ENCODE results near the gene DEFB132.
A peak's percentile ranks its signal among the peaks of the same experiment; 100 is the strongest.
"Not testable (repeated sequence)": the region's sequence is repeated elsewhere in the genome, so short reads cannot be mapped to it uniquely, and the experiment has no call there.

DEFB132 gene

DNA sequence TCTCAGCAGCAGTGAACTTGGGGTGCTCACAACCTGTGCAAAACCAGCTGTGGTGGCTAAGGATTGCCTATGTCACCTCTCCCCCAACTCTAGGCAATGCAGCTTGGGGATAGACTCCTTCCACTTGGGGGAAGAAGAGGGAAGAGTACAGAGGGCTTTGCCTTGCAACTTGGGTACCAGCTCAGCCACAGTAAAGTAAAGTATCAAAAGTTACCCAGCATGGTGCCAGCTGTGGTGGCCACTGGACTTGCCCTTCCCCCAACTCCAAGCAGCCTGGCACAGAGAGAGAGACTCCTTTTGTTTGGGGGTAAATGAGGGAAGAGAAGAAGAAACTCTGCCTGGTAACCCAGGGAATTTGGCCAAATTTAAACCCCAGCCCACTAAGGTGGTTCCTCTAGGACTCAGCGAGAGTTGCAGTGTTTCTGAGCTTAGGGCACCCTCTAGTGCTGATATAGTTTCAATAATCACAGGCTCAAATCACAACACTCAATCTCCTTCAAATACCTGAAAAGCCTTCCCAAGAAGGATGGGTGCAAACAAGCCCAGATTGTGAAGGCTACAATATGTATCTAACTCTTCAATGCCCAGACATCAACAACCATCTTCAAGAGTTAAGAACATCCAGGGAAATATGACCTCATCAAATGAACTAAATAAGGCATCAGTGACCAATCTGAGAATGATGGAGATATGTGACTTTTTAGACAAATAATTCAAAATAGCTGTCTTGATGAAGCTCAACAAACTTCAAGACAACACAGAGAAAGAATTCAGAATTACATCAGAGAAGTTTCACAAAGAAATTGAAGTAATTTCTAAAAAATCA lies 38.0 kb upstream of the DEFB132 start:
- Histone ChIP-seq H3K79me2 (ENCODE audit: control insufficient read depth, low read length) (no peaks in the 10 kb centered on the region), H3K27ac (ENCODE audit: low read depth, low read length) (no peak overlapping the region), H3K4me3 (ENCODE audit: low read length) (no peak overlapping the region), H3K4me1 (ENCODE audit: control insufficient read depth, low read length) (no peaks in the 10 kb centered on the region), H3K9me2 (replicated peaks; ENCODE audit: control insufficient read depth, low read length) (no peaks in the 10 kb centered on the region), H3K4me2 (ENCODE audit: low read length) (no peak overlapping the region), H4K20me1 (ENCODE audit: control insufficient read depth, insufficient read depth, low read depth, low read length) (no peaks in the 10 kb centered on the region), H3K9me3 (ENCODE audit: control insufficient read depth, insufficient read depth, low read length) (no peaks in the 10 kb centered on the region), H3F3A (ENCODE audit: control insufficient read depth, insufficient read depth) (no peaks in the 10 kb centered on the region), H3K27me3 (ENCODE audit: control insufficient read depth, low read length) (peaks cover 35% of the 10 kb centered on the region), H3K36me3 (ENCODE audit: control insufficient read depth, low read length) (no peaks in the 10 kb centered on the region)
- TF ChIP-seq, protein P1, sequence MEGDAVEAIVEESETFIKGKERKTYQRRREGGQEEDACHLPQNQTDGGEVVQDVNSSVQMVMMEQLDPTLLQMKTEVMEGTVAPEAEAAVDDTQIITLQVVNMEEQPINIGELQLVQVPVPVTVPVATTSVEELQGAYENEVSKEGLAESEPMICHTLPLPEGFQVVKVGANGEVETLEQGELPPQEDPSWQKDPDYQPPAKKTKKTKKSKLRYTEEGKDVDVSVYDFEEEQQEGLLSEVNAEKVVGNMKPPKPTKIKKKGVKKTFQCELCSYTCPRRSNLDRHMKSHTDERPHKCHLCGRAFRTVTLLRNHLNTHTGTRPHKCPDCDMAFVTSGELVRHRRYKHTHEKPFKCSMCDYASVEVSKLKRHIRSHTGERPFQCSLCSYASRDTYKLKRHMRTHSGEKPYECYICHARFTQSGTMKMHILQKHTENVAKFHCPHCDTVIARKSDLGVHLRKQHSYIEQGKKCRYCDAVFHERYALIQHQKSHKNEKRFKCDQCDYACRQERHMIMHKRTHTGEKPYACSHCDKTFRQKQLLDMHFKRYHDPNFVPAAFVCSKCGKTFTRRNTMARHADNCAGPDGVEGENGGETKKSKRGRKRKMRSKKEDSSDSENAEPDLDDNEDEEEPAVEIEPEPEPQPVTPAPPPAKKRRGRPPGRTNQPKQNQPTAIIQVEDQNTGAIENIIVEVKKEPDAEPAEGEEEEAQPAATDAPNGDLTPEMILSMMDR (IDR thresholded peaks at IDR 0.05; ENCODE audit: low read depth, low read length, poor library complexity, severe bottlenecking): peak; percentile 49
- no peak for TF ChIP-seq EZH2phosphoT487 (IDR thresholded peaks at IDR 0.05; ENCODE audit: borderline replicate concordance, low read length)

DNA sequence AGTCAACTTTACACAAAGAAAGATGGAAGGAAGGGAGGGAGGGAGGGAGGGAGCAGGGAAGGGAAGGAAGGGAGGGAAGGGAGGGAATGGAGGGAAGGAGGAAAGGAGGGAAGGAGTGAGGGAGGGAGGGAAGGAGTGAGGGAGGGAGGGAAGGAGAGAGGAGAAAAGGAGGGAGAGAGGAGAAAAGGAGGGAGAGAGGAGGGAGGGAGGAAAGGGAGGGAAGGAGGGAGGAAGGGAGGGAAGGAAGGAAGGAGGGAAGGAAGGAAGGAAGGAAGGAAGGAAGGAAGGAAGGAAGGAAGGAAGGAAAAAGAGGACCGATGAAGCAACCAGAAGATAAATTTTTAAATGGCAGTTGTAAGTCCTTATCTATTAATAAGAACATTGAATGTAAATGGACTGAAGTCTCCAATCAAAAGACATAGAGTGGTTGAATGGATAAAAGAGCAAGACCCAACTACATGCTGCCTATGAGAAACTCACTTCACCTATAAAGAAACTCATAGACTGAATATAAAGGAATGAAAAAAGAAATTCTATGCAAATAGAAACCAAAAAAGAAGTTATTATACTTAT lies 36.2 kb upstream of the DEFB132 start:
- no peak for TF ChIP-seq EZH2phosphoT487 (IDR thresholded peaks at IDR 0.05; ENCODE audit: borderline replicate concordance, low read length)
- TF ChIP-seq, protein P1 (IDR thresholded peaks at IDR 0.05; ENCODE audit: low read depth, low read length, poor library complexity, severe bottlenecking): no peak

DNA sequence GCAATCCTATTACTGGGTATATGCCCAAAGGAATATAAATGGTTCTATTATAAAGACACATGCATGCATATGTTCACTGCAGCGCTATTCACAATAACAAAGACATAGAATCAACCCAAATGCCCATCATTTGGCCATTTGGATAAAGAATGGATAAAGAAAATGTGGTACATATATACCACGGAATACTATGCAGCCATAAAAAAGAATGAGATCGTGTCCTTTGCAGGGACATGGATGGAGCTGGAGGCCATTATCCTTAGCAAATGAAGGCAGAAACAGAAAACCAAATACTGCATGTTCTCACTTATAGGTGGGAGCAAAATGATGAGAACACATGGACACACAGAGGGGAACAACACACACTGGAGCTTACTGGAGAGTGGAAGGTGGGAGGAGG lies 31.6 kb upstream of the DEFB132 start:
- H4K20me1 ChIP-seq (ENCODE audit: control insufficient read depth, insufficient read depth, low read depth, low read length); H3K9me3 ChIP-seq (ENCODE audit: control insufficient read depth, insufficient read depth, low read length); H3F3A ChIP-seq (ENCODE audit: control insufficient read depth, insufficient read depth); H3K79me2 ChIP-seq (ENCODE audit: control insufficient read depth, low read length); H3K9me2 ChIP-seq (replicated peaks; ENCODE audit: control insufficient read depth, low read length); H3K36me3 ChIP-seq (ENCODE audit: control insufficient read depth, low read length); H3K27ac ChIP-seq (ENCODE audit: low read depth, low read length); H3K4me3 ChIP-seq (ENCODE audit: low read length); H3K4me2 ChIP-seq (ENCODE audit: low read length); H3K4me1 ChIP-seq (ENCODE audit: control insufficient read depth, low read length): not testable (repeated sequence)
- peaks cover 28% of the 10 kb centered on the region for H3K27me3 ChIP-seq (ENCODE audit: control insufficient read depth, low read length)

More for the DNA sequence above, 36.2 kb upstream of the DEFB132 start:
- H3K4me2 ChIP-seq (ENCODE audit: low read length): no peak overlapping the region
- no peaks in the 10 kb centered on the region for H3K9me2 ChIP-seq (replicated peaks; ENCODE audit: control insufficient read depth, low read length)
- H3K4me3 ChIP-seq (ENCODE audit: low read length): no peak overlapping the region
- H4K20me1 ChIP-seq (ENCODE audit: control insufficient read depth, insufficient read depth, low read depth, low read length): no peaks in the 10 kb centered on the region
- no peaks in the 10 kb centered on the region for H3K4me1 ChIP-seq (ENCODE audit: control insufficient read depth, low read length)
- H3K9me3 ChIP-seq (ENCODE audit: control insufficient read depth, insufficient read depth, low read length): no peaks in the 10 kb centered on the region
- peaks cover 41% of the 10 kb centered on the region for H3K27me3 ChIP-seq (ENCODE audit: control insufficient read depth, low read length)
- H3K79me2 ChIP-seq (ENCODE audit: control insufficient read depth, low read length): no peaks in the 10 kb centered on the region
- H3K36me3 ChIP-seq (ENCODE audit: control insufficient read depth, low read length): no peaks in the 10 kb centered on the region
- no peak overlapping the region for H3K27ac ChIP-seq (ENCODE audit: low read depth, low read length)
- H3F3A ChIP-seq (ENCODE audit: control insufficient read depth, insufficient read depth): no peaks in the 10 kb centered on the region

DNA sequence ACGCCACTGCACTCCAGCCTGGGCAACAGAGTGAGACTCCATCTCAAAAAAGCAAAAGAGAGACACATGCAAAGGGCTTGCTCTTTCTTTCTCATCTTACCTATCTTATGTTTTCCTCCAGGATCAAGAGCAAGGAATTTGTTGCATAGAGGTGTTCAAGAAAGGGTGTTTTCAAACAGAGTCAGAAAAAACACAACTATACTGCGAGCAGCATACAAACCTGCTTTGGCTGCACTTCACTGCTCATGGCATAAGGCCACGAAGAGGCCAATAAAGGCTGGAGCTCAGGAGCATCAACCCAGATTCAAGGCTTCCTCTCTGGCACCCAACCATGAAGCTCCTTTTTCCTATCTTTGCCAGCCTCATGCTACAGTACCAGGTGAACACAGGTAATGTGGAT lies 30.6 kb upstream of the DEFB132 start, which contains the start of gene DEFB129:
Gene DEFB129 (plus strand): TSS at position 301 of the 400 bp plus-strand sequence. CDS start 31 bp downstream, at position 332.
- no peaks in the 10 kb centered on the region for H3K36me3 ChIP-seq (ENCODE audit: control insufficient read depth, low read length)
- no peaks in the 10 kb centered on the region for H3F3A ChIP-seq (ENCODE audit: control insufficient read depth, insufficient read depth)
- H3K9me2 ChIP-seq (replicated peaks; ENCODE audit: control insufficient read depth, low read length): no peaks in the 10 kb centered on the region
- no peak within 1 kb of the TSS for H3K4me2 ChIP-seq (ENCODE audit: low read length)
- H3K79me2 ChIP-seq (ENCODE audit: control insufficient read depth, low read length): no peaks in the 10 kb centered on the region
- H3K9me3 ChIP-seq (ENCODE audit: control insufficient read depth, insufficient read depth, low read length): no peaks in the 10 kb centered on the region
- no peaks in the 10 kb centered on the region for H4K20me1 ChIP-seq (ENCODE audit: control insufficient read depth, insufficient read depth, low read depth, low read length)
- no peaks in the 10 kb centered on the region for H3K4me1 ChIP-seq (ENCODE audit: control insufficient read depth, low read length)
- no peak within 1 kb of the TSS for H3K27ac ChIP-seq (ENCODE audit: low read depth, low read length)
- no peak within 1 kb of the TSS for H3K4me3 ChIP-seq (ENCODE audit: low read length)
- TF ChIP-seq, protein P1 (IDR thresholded peaks at IDR 0.05; ENCODE audit: low read depth, low read length, poor library complexity, severe bottlenecking): no peak
- TF ChIP-seq EZH2phosphoT487 (IDR thresholded peaks at IDR 0.05; ENCODE audit: borderline replicate concordance, low read length): no peak
- peaks cover 24% of the 10 kb centered on the region for H3K27me3 ChIP-seq (ENCODE audit: control insufficient read depth, low read length)

Measured in DOHH2 (cell line).